GM19324 (cell line): Measurements from ENCODE around the gene RBM42.
A peak's percentile ranks its signal among the peaks of the same experiment; 100 is the strongest.
"Not testable (repeated sequence)": the region's sequence is repeated elsewhere in the genome, so short reads cannot be mapped to it uniquely, and the experiment has no call there.

Source experiments
- ATAC-seq: cut with Tn5 transposase; IDR thresholded peaks from one replicate; pipeline ENCODE4 v1.9.1; 2021; ENCODE audit warnings: mild to moderate bottlenecking, moderate library complexity; ENCODE audit not compliant: unreplicated experiment, low FRiP score

Gene RBM42

GRCh38 chr19:35628565-35629331 is at the start of gene RBM42:
TSS of gene RBM42 (plus strand) at chr19:35629036. CDS start at chr19:35629154, 118 bp downstream.
- peak; percentile 95 for ATAC-seq

- no peak for ATAC-seq
These were observed 46.1 kb upstream of the RBM42 start for GRCh38 chr19:35582760-35583159.

GRCh38 chr19:35585848-35586247 is 43.0 kb upstream of the RBM42 start, which contains the start of gene PMIS2:
TSS of gene PMIS2 (plus strand) at chr19:35586173. CDS start at chr19:35586260, 87 bp downstream.
- ATAC-seq, result no peak

GRCh38 chr19:35587321-35587720 is 41.5 kb upstream of the RBM42 start:
- no peak for ATAC-seq

GRCh38 chr19:35590875-35591274 is 38.0 kb upstream of the RBM42 start:
- ATAC-seq, result no peak

GRCh38 chr19:35592226-35592625 is 36.6 kb upstream of the RBM42 start:
- ATAC-seq, result no peak

GRCh38 chr19:35595026-35595425 is 33.8 kb upstream of the RBM42 start:
- not testable (repeated sequence) for ATAC-seq

GRCh38 chr19:35595928-35596327 is 32.9 kb upstream of the RBM42 start:
- no peak for ATAC-seq

GRCh38 chr19:35596366-35596999 is 32.4 kb upstream of the RBM42 start:
- no peak for ATAC-seq

GRCh38 chr19:35601971-35602370 is 26.9 kb upstream of the RBM42 start:
- ATAC-seq, result no peak

- not testable (repeated sequence) for ATAC-seq
These were observed 24.4 kb upstream of the RBM42 start for GRCh38 chr19:35604436-35604835.

- ATAC-seq, result not testable (repeated sequence)
These were observed 21.7 kb upstream of the RBM42 start for GRCh38 chr19:35607170-35607569.

GRCh38 chr19:35607661-35608060 is 21.2 kb upstream of the RBM42 start:
- no peak for ATAC-seq

- ATAC-seq, result no peak
These were observed 20.6 kb upstream of the RBM42 start for GRCh38 chr19:35608251-35608650.

- no peak for ATAC-seq
These were observed 18.9 kb upstream of the RBM42 start for GRCh38 chr19:35609851-35610353.

GRCh38 chr19:35612224-35612558 is 16.6 kb upstream of the RBM42 start:
- no peak for ATAC-seq

GRCh38 chr19:35612559-35613321 is 16.1 kb upstream of the RBM42 start, which contains the start of gene HAUS5:
TSS of gene HAUS5 (plus strand) at chr19:35612735. CDS start at chr19:35612795, 60 bp downstream.
- peak; percentile 88 for ATAC-seq

GRCh38 chr19:35613574-35613973 is 15.3 kb upstream of the RBM42 start:
- no peak for ATAC-seq

- ATAC-seq, result no peak
These were observed 13.8 kb upstream of the RBM42 start for GRCh38 chr19:35615036-35615435.

- no peak for ATAC-seq
These were observed 10.0 kb upstream of the RBM42 start for GRCh38 chr19:35618857-35619256.
